ENCODE data around the gene R3HDM4. TPM values are rescaled to one million over a fixed set of nuclear protein-coding genes. Genes with fewer than 3 reads are reported as not detected.

R3HDM4 gene
- total RNA-seq, 1 donor from 2014 or later: 46.0 TPM

- Histone ChIP-seq H3K4me1 (peaks cover 37% of the 10 kb centered on the region), H3K9me3 (no peaks in the 10 kb centered on the region), H3K4me3 (no peak overlapping the region), H3K27ac (peak overlapping the region; percentile 81), H3K36me3 (peaks cover 4% of the 10 kb centered on the region), H3K27me3 (ENCODE audit: low read depth) (no peaks in the 10 kb centered on the region)
- intact Hi-C loops (cut with DNase I): no loop called here
- TF ChIP-seq CTCF (IDR thresholded peaks at IDR 0.05): no peak
- DNase-seq (no peak), ATAC-seq (no peak)
These were observed 26.9 kb upstream of the R3HDM4 start for GRCh38 chr19:939922-940321.

- H3K27me3 ChIP-seq (ENCODE audit: low read depth): no peaks in the 10 kb centered on the region
- H3K4me3 ChIP-seq: no peak overlapping the region
- DNase-seq (no peak), ATAC-seq (no peak)
- no peak for TF ChIP-seq CTCF (IDR thresholded peaks at IDR 0.05)
- H3K36me3 ChIP-seq: peaks cover 4% of the 10 kb centered on the region
- no peak overlapping the region for H3K27ac ChIP-seq
- peaks cover 42% of the 10 kb centered on the region for H3K4me1 ChIP-seq
- H3K9me3 ChIP-seq: no peaks in the 10 kb centered on the region
- intact Hi-C loops (cut with DNase I): no loop called here
These were observed 26.4 kb upstream of the R3HDM4 start for GRCh38 chr19:939439-939838.

GRCh38 chr19:938233-938923, 25.4 kb upstream of the R3HDM4 start:
- peaks cover 53% of the 10 kb centered on the region for H3K4me1 ChIP-seq
- DNase-seq: no peak

GRCh38 chr19:937259-937694, 24.3 kb upstream of the R3HDM4 start:
- no peak overlapping the region for H3K27ac ChIP-seq
- intact Hi-C loops (cut with DNase I): no loop called here
- no peak for ATAC-seq
- no peak for DNase-seq
- H3K4me3 ChIP-seq: no peak overlapping the region
- no peak for TF ChIP-seq CTCF (IDR thresholded peaks at IDR 0.05)
- no peaks in the 10 kb centered on the region for H3K27me3 ChIP-seq (ENCODE audit: low read depth)
- peaks cover 4% of the 10 kb centered on the region for H3K36me3 ChIP-seq
- no peaks in the 10 kb centered on the region for H3K9me3 ChIP-seq
- H3K4me1 ChIP-seq: peaks cover 63% of the 10 kb centered on the region

More at GRCh38 chr19:938233-938923, 25.4 kb upstream of the R3HDM4 start:
- H3K27me3 ChIP-seq (ENCODE audit: low read depth): no peaks in the 10 kb centered on the region
- no peak for ATAC-seq
- H3K4me3 ChIP-seq: no peak overlapping the region
- no peaks in the 10 kb centered on the region for H3K9me3 ChIP-seq
- TF ChIP-seq CTCF (IDR thresholded peaks at IDR 0.05): no peak
- intact Hi-C loops (cut with DNase I): no loop called here
- peaks cover 4% of the 10 kb centered on the region for H3K36me3 ChIP-seq
- H3K27ac ChIP-seq: no peak overlapping the region

- Histone ChIP-seq H3K27ac (no peak overlapping the region), H3K36me3 (peaks cover 4% of the 10 kb centered on the region), H3K4me3 (no peak overlapping the region), H3K4me1 (peaks cover 59% of the 10 kb centered on the region), H3K9me3 (no peaks in the 10 kb centered on the region), H3K27me3 (ENCODE audit: low read depth) (no peaks in the 10 kb centered on the region)
- DNase-seq (no peak), ATAC-seq (no peak)
- intact Hi-C loops (cut with DNase I): no loop called here
- TF ChIP-seq CTCF (IDR thresholded peaks at IDR 0.05): no peak
These were observed 23.1 kb upstream of the R3HDM4 start for GRCh38 chr19:936175-936546.

Data from lower lobe of right lung (tissue), 2 donors.